NK-92 (cell line): ENCODE data around the gene TMEM59.

Source experiments
- DNase-seq: peaks from one replicate; lab custom pipeline; 2025; ENCODE audit not compliant: unreplicated experiment; lab: John Stamatoyannopoulos, UW

The TMEM59 gene

DNA sequence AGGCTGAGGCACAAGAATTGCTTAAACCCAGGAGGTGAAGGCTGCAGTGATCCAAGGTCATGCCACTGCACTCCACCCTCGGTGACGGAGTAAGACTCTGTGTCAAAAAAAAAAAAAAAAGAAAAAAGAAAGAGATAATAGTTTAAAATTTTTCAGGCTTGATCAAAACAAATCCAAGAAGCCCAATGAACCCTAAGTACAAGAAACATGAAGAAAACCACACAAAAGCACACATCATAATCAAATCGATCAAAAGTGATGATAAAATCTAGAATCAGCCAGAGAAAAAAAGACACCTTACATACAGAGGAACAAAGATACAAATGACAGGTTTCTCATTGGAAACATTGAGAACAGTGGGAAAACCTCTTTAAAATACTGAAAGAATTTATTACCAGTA, 66.5 kb downstream of the TMEM59 start:
- DNase-seq: no peak

DNA sequence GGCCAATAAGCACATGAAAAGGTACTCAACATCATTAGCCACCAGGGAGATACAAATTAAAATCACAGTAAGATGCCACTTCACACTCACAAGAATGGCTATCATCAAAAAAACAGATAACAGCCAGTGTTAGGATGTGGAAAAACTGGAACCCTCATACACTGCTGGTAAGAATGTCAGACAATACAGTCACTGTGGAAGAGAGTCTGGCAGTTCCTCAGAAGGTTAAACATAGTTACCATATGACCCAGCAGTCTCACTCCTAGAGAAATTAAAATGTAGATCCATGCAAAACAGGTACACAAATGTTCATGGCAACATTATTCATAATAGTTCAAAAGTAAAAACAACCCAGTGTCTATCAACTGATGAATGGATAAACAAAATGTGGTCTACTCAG, 68.3 kb downstream of the TMEM59 start:
- no peak for DNase-seq

DNA sequence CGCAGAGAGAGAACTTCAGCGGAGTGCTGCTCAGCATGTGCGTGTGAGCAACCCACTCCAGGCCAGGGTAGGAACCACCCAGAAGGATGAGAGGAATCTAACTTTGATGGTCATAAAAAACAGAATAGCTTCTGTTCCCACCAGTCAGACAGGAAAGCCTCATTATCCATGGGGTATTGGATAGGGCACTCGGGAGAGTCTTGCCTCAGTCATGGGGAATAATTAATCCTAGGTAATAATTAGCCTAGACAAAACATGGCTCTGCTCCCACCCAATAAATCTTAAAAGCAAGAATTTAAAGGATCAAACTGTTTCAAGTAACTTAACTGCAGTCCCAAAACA, 70.3 kb downstream of the TMEM59 start:
- DNase-seq: no peak

- DNase-seq: no peak
Measured at GRCh38 chr1:53982034-53982762, 70.8 kb downstream of the TMEM59 start.

DNA sequence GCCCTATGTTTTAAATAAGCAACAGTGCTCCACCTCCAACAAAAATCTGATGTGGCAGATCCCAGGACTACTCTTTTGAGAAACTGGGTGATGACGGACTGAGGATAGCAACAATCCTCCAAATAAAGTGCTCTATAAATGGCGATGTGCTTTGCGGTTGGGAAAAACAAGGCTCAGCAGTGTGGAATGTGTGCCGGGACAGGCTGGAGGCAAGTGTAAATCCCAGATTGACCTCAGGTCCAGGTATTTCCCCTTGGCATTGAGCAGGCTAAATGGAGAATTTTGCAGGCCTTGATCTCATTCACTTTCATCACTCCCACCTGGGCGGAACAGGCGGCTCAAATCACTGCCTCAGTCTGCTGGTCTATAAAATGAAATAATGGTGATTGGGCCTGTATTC, 71.8 kb downstream of the TMEM59 start:
- DNase-seq: no peak

DNA sequence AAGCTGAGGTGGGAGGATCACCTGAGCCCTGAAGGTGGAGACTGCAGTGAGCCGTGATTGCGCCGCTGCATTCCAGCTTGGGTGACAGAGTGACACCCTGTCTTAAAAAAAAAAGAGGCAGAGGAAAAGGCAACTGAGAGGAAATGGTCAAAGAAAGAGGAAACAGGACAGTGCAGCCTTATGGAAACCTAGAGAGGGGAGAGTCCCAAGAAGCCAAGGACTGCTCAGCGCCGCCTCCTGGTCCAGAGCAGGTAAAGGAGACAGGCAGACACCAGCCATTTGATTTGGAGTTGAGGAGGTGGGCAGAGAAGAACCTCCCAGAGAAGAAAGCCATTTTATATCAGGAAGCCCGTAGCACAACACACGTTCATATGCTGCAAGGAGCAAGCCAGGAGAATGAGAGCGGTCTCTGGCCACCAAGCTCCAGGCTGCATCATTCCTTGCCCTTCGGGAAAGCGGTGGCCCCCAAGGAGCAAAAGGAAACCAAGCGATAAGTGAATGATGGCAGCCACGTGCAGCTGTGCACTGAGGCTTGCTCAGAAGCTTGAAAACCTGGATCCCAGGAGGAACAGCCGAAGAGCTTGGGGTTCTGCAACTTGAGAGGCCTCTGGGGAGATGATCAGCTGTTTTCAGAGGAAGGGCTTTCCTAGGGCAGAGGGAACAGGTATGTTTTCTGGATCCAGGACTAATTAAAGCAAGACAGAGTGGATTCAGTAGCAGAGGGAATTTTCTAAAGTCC, 73.1 kb downstream of the TMEM59 start:
- no peak for DNase-seq
